SK-N-SH treated with all-trans-retinoic acid at 6 μM for 48 hours (cell line): ENCODE measurements around the gene ADPRHL1.

Source experiments
- CSDC2 ChIP-seq: fragments of 250-450 bp; sonication (Bioruptor Pico); IDR thresholded peaks from 2 replicates; pipeline ENCODE4 v1.5.0; 2020; ENCODE audit warnings: mild to moderate bottlenecking, moderate library complexity
- OSR1 ChIP-seq: fragments of 250-450 bp; sonication (Bioruptor Pico); IDR thresholded peaks from 2 replicates; pipeline ENCODE4 v1.8.0; 2022; ENCODE audit warnings: moderate library complexity, mild to moderate bottlenecking, inconsistent platforms
- SNAI2 ChIP-seq: fragments of 250-450 bp; sonication (Bioruptor Pico); IDR thresholded peaks from 2 replicates; pipeline ENCODE4 v1.5.0; 2020; ENCODE audit warnings: mild to moderate bottlenecking, moderate library complexity
- TOX ChIP-seq: fragments of 250-450 bp; sonication (Bioruptor Pico); IDR thresholded peaks from 2 replicates; pipeline ENCODE4 v1.8.0; 2021; ENCODE audit warnings: mild to moderate bottlenecking, moderate library complexity, borderline replicate concordance
- TF ChIP-seq, protein P1 (sequence below): fragments of 250-450 bp; sonication (Bioruptor Pico); IDR thresholded peaks from 2 replicates; pipeline ENCODE4 v1.8.0; 2020; ENCODE audit warnings: mild to moderate bottlenecking, moderate library complexity, borderline replicate concordance
- TF ChIP-seq, protein P2 (sequence below): fragments of 250-450 bp; sonication (Bioruptor Pico); IDR thresholded peaks from 2 replicates; pipeline ENCODE4 v1.5.1; 2020; ENCODE audit warnings: low read depth, mild to moderate bottlenecking, moderate library complexity
- TF ChIP-seq, protein P3 (sequence below): fragments of 250-450 bp; sonication (Bioruptor Pico); IDR thresholded peaks from 2 replicates; pipeline ENCODE4 v1.5.1; 2021; ENCODE audit warnings: mild to moderate bottlenecking, moderate library complexity

DNA sequence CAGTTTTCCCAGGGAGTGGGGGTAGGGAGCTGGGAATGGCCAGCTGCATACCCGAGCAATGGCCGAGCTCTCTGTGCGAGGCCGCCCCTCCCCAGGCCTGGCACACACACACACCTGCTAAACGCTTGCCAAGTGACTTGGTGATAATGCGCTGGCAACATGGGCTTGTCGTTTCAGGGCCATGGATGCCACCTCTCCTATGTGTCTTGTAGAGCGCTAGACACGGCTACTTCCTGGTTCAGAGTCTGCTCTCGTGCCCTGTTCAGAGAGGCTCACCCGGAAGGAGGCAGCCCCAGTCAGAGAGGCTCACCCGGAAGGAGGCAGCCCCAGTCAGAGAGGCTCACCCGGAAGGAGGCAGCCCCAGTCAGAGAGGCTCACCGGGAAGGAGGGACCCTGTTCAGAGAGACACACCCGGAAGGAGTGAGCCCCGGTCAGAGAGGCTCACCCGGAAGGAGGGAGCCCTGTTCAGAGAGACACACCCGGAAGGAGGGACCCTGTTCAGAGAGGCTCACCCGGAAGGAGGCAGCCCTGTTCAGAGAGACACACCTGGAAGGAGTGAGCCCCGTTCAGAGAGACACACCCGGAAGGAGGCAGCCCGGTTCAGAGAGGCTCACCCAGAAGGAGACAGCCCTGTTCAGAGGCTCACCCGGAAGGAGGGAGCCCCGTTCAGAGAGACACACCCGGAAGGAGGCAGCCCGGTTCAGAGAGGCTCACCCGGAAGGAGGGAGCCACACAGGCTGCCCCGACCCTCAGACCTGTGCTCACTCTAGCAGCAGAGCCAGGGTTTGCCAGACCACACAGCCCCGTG, 4.2 kb downstream of the ADPRHL1 start:
- TF ChIP-seq SNAI2 (CRISPR knock-in tag), result no peak
- TF ChIP-seq, protein P1, sequence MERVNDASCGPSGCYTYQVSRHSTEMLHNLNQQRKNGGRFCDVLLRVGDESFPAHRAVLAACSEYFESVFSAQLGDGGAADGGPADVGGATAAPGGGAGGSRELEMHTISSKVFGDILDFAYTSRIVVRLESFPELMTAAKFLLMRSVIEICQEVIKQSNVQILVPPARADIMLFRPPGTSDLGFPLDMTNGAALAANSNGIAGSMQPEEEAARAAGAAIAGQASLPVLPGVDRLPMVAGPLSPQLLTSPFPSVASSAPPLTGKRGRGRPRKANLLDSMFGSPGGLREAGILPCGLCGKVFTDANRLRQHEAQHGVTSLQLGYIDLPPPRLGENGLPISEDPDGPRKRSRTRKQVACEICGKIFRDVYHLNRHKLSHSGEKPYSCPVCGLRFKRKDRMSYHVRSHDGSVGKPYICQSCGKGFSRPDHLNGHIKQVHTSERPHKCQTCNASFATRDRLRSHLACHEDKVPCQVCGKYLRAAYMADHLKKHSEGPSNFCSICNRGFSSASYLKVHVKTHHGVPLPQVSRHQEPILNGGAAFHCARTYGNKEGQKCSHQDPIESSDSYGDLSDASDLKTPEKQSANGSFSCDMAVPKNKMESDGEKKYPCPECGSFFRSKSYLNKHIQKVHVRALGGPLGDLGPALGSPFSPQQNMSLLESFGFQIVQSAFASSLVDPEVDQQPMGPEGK (CRISPR knock-in tag), result no peak
- TF ChIP-seq OSR1 (CRISPR knock-in tag), result no peak
- no peak for TF ChIP-seq TOX (CRISPR knock-in tag)
- no peak for TF ChIP-seq CSDC2 (CRISPR knock-in tag)
- TF ChIP-seq, protein P2, sequence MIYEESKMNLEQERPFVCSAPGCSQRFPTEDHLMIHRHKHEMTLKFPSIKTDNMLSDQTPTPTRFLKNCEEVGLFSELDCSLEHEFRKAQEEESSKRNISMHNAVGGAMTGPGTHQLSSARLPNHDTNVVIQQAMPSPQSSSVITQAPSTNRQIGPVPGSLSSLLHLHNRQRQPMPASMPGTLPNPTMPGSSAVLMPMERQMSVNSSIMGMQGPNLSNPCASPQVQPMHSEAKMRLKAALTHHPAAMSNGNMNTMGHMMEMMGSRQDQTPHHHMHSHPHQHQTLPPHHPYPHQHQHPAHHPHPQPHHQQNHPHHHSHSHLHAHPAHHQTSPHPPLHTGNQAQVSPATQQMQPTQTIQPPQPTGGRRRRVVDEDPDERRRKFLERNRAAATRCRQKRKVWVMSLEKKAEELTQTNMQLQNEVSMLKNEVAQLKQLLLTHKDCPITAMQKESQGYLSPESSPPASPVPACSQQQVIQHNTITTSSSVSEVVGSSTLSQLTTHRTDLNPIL, result no peak
- TF ChIP-seq, protein P3, sequence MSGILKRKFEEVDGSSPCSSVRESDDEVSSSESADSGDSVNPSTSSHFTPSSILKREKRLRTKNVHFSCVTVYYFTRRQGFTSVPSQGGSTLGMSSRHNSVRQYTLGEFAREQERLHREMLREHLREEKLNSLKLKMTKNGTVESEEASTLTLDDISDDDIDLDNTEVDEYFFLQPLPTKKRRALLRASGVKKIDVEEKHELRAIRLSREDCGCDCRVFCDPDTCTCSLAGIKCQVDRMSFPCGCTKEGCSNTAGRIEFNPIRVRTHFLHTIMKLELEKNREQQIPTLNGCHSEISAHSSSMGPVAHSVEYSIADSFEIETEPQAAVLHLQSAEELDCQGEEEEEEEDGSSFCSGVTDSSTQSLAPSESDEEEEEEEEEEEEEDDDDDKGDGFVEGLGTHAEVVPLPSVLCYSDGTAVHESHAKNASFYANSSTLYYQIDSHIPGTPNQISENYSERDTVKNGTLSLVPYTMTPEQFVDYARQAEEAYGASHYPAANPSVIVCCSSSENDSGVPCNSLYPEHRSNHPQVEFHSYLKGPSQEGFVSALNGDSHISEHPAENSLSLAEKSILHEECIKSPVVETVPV (CRISPR knock-in tag), result no peak
